Activated CD4-positive, alpha-beta T cell treated with anti-CD3 and anti-CD28 coated beads, Interleukin-2, Interleukin-4, amounts not matched to agents 100 ng/mL and 50 ng/mL, durations not matched to agents 16 hours and 8 hours (primary cell): Measurements from ENCODE around the gene CYP1B1.
"Not testable (repeated sequence)": the region's sequence is repeated elsewhere in the genome, so short reads cannot be mapped to it uniquely, and the experiment has no call there.

ENCODE experiments used
- DNase-seq: peaks from one replicate; pipeline ENCODE4 v3.0.0-alpha.2; 2020; ENCODE audit warnings: low spot score

CYP1B1 gene

GRCh38 chr2:38032946-38033345 lies 43.0 kb downstream of the CYP1B1 start:
- no peak for DNase-seq

DNA sequence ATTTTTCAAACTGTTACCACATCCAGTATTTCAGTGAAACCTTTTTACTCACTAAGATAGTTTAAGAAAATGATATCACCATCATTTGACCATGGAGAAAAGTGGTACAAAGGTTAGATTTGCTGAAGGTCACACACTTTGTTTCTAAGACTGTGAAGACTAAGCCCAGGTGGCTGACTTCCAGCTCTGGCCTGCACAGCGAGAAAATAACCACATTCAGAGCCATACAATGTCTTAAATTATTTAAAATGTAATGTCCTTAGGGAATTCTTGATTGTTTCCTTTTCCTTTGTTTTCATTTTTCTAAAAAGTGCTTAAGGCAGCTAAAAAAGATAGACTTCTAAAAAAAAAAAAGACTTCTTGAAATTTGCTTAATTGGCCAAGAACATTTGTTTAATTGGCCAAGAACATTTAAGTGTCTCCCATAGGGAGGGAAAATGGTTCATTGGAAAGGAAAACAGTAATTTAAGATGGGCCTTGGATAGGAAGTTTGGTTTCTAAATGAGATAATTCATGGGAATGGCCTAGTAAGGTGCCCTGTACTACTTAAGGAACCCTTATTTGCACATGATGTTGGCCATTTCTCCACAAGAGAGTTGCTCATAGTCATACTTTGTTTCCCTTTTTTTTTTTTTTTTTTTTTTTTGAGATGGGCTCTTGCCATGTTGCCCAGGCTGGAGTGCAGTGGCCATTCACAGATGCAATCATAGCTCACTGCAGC lies 45.2 kb downstream of the CYP1B1 start:
- DNase-seq = no peak

- DNase-seq = no peak
These were observed 46.4 kb downstream of the CYP1B1 start for GRCh38 chr2:38029512-38029911.

GRCh38 chr2:38028829-38029228 lies 47.1 kb downstream of the CYP1B1 start:
- DNase-seq = no peak

- DNase-seq = no peak
These were observed 49.1 kb downstream of the CYP1B1 start for GRCh38 chr2:38026846-38027245.

- DNase-seq = no peak
These were observed 54.4 kb downstream of the CYP1B1 start for GRCh38 chr2:38021589-38021988.

DNA sequence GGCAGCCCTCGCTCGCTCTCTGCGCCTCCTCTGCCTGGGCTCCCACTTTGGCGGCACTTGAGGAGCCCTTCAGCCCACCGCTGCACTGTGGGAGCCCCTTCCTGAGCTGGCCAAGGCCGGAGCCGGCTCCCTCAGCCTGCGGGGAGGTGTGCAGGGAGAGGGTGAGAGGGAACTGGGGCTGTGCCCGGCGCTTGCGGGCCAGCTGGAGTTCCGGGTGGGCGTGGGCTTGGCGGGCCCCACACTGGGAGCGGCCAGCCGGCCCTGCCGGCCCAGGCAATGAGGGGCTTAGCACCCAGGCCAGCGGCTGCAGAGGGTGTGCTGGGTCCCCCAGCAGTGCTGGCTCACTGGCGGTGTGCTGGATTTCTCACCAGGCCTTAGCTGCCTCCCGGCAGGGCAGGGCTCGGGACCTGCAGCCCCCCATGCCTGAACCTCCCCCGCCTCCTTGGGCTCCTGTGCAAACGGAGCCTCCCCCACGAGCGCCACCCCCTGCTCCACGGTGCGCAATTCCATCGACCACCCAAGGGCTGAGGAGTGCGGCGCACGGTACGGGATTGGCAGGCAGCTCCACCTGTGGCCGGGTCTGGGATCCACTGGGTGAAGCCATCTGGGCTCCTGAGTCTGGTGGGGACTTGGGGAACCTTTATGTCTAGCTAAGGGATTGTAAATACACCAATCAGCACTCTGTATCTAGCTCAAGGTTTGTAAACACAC lies 55.4 kb downstream of the CYP1B1 start:
- not testable (repeated sequence) for DNase-seq

GRCh38 chr2:38017836-38018235 lies 58.1 kb downstream of the CYP1B1 start:
- DNase-seq = no peak
